Measurements from ENCODE around the gene KRT80. TPM values are rescaled to one million over a fixed set of nuclear protein-coding genes. Genes with fewer than 3 reads are reported as not detected.

KRT80 gene
- total and polyA plus RNA-seq, 2 of the 13 experiments (the other 11 are each of a cell fraction or from before 2014, with no cell fraction given) = 0.27 to 0.53 TPM

DNA sequence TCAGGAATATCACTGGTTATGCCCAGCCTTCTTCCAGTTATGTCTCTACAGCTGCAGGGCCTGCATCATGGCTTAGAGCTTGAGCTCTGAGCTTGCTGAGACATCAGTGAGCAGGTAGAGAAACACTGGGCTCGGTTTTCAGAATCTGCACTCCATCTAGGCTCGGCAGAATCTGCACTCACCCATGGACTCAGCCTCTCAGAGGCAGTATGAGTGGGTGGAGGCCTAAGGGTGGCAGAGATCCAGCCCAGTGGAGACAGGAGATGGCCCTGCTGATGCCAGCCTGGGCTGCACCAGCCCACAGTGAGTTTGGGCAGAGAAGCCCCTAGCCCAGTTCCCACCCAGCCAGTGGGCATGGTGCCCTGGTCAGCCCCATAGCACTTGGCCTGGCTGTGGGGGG, 12.8 kb downstream of the KRT80 start:
- in situ Hi-C loops (cut with HindIII; ENCODE audit: extremely low pct_ligation_motif_present, low pct_unique_long_range_greater_than_20kb) = no loop called here

DNA sequence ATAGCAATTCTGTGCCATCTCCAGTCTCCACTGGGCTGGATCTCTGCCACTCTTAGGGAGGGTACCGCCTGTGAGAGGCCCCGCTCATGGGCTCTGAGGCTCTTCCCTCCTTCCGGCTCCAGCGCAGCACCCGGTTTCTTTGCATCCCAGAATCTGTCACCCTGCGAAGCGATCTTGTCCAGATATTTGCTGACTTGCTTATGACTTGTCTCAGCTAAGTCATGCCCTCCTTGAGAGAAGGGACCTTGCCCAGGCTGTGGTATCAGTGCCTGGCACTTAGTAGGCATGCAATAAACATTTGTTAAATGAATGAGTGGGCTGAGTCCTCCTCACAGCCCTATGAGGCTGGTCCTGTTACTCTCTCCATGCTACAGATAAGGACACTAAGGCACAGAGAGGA, 13.4 kb downstream of the KRT80 start:
- intact Hi-C loops (cut with micrococcal nuclease; ENCODE audit: unreplicated experiment) = no loop called here
- FAIRE-seq = no peak
- DNase-seq (ENCODE audit: low spot score) = no peak
- BruUV-seq (replicated peaks) = no TSS peak
- Histone ChIP-seq H4K20me1 (ENCODE audit: insufficient read depth, low read length) (no peaks in the 10 kb centered on the region), H3K4me2 (ENCODE audit: low read depth, low read length) (no peak overlapping the region), H3K4me3 (replicated peaks in 1 of 3; ENCODE audit: insufficient read depth in 1 of 3, low read depth in 2 of 3, low read length in 3 of 3) (no peak overlapping the region), H3K27ac (ENCODE audit: extremely low read length, insufficient read depth, low read length) (no peak overlapping the region), H3K27me3 (ENCODE audit: control insufficient read depth in 1 of 2, insufficient read depth in 2 of 2, low read length in 2 of 2) (no peaks in the 10 kb centered on the region; a peak in 1 of 5 replicates), H3K9me3 (ENCODE audit: low read length) (no peaks in the 10 kb centered on the region), H2AFZ (ENCODE audit: low read length) (no peak overlapping the region), H3K9ac (ENCODE audit: insufficient read depth, low read depth, low read length) (no peak overlapping the region), H3K79me2 (ENCODE audit: insufficient read depth, low read length) (no peaks in the 10 kb centered on the region), H3K36me3 (replicated peaks in 1 of 2; ENCODE audit: control insufficient read depth in 1 of 2, insufficient read depth in 2 of 2, low read length in 2 of 2) (no peaks in the 10 kb centered on the region), H3K4me1 (ENCODE audit: insufficient read depth, low read length) (peaks cover 18% of the 10 kb centered on the region)
- POLR2A ChIA-PET = no interaction called here
- CTCF ChIA-PET (ENCODE audit: low intra/inter-chr PET ratio, low total read pairs) = no interaction called here
- no peak for TF ChIP-seq ZNF558 (CRISPR knock-in tag; IDR thresholded peaks at IDR 0.05; ENCODE audit: borderline replicate concordance)
- no peak for TF ChIP-seq MAZ (IDR thresholded peaks at IDR 0.05; ENCODE audit: borderline replicate concordance, low read depth, low read length)
- no peak for TF ChIP-seq MAZ (CRISPR knock-in tag; IDR thresholded peaks at IDR 0.05; ENCODE audit: low read depth)
- TF ChIP-seq ZNF512B (CRISPR knock-in tag; IDR thresholded peaks at IDR 0.05; ENCODE audit: borderline replicate concordance) = no peak
- no peak for TF ChIP-seq THYN1 (CRISPR knock-in tag; IDR thresholded peaks at IDR 0.05; ENCODE audit: borderline replicate concordance, low read depth)
- TF ChIP-seq MTA1 (CRISPR knock-in tag; IDR thresholded peaks at IDR 0.05; ENCODE audit: borderline replicate concordance) = no peak
- ATAC-seq = no peak
- in situ Hi-C loops (cut with HindIII; ENCODE audit: extremely low pct_ligation_motif_present, low pct_unique_long_range_greater_than_20kb) = no loop called here
- 89% methylated on average over 7 of the region's 7 CpGs for WGBS (ENCODE audit: low lambda C conversion rate)

More for the DNA sequence above, 12.8 kb downstream of the KRT80 start:
- no peaks in the 10 kb centered on the region for H3K79me2 ChIP-seq (ENCODE audit: insufficient read depth, low read length)
- ChIA-PET POLR2A (no interaction called here), CTCF (ENCODE audit: low intra/inter-chr PET ratio, low total read pairs) (no interaction called here)
- no peak for FAIRE-seq
- H4K20me1 ChIP-seq (ENCODE audit: insufficient read depth, low read length) = no peaks in the 10 kb centered on the region
- no peak overlapping the region for H2AFZ ChIP-seq (ENCODE audit: low read length)
- DNase-seq (ENCODE audit: low spot score) = no peak
- no peak for ATAC-seq
- TF ChIP-seq RFX5 (IDR thresholded peaks at IDR 0.05; ENCODE audit: low read depth, low read length) (no peak), ZBTB42 (CRISPR knock-in tag; IDR thresholded peaks at IDR 0.05) (no peak)
- BruUV-seq (replicated peaks) = no TSS peak
- no peaks in the 10 kb centered on the region for H3K9me3 ChIP-seq (ENCODE audit: low read length)
- no peak overlapping the region for H3K27ac ChIP-seq (ENCODE audit: extremely low read length, insufficient read depth, low read length)
- 39% methylated on average over 2 of the region's 2 CpGs for WGBS (ENCODE audit: low lambda C conversion rate)
- intact Hi-C loops (cut with micrococcal nuclease; ENCODE audit: unreplicated experiment) = no loop called here
- H3K36me3 ChIP-seq (replicated peaks in 1 of 2; ENCODE audit: control insufficient read depth in 1 of 2, insufficient read depth in 2 of 2, low read length in 2 of 2) = no peaks in the 10 kb centered on the region
- H3K4me2 ChIP-seq (ENCODE audit: low read depth, low read length) = no peak overlapping the region
- H3K9ac ChIP-seq (ENCODE audit: insufficient read depth, low read depth, low read length) = no peak overlapping the region
- H3K27me3 ChIP-seq (ENCODE audit: control insufficient read depth in 1 of 2, insufficient read depth in 2 of 2, low read length in 2 of 2) = no peaks in the 10 kb centered on the region; a peak in 1 of 5 replicates
- peaks cover 18% of the 10 kb centered on the region for H3K4me1 ChIP-seq (ENCODE audit: insufficient read depth, low read length)
- no peak overlapping the region for H3K4me3 ChIP-seq (replicated peaks in 1 of 3; ENCODE audit: insufficient read depth in 1 of 3, low read depth in 2 of 3, low read length in 3 of 3)
